Cerebellar cortex (tissue), 1 donor: ENCODE results near the gene SLC29A1.

Source experiments
- DNase-seq: peaks from one replicate; pipeline ENCODE4 v3.0.0-alpha.2; 2015; ENCODE audit warnings: low spot score

Gene SLC29A1

DNA sequence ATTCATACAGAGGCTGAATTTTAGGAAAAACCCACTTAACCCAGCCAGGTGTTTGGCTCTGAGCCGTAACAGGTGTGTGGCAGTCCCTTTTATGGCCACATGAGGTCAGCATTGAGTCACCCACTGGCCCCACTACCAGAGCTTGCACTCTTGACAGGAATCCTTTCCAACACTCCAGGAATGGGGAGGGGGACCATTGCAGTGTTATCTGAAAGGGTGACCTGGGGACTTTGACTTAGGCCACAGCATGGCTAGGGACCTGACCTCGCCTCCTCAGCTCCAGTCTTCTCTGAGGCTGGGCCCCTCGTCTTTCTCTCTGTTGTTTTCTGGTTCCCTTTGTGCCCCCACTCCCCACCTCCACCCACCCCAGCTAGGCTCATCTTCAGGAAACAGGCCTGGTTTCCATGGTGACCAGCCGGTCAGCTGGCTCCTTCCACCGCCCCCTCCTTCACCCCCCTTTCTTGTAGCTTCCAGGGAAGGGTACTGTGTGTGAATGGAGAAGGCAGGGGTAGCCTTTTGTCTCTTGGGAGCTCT is 44.8 kb downstream of the SLC29A1 start:
- peak; percentile 82 for DNase-seq

- no peak for DNase-seq
These were observed 46.0 kb downstream of the SLC29A1 start for GRCh38 chr6:44269178-44269920.

- DNase-seq: peak; percentile 85
These were observed 46.6 kb downstream of the SLC29A1 start, which contains the start of gene TMEM151B for GRCh38 chr6:44269921-44270525. TSS of gene TMEM151B (plus strand) at chr6:44270450. CDS start at chr6:44270743, 293 bp downstream.

DNA sequence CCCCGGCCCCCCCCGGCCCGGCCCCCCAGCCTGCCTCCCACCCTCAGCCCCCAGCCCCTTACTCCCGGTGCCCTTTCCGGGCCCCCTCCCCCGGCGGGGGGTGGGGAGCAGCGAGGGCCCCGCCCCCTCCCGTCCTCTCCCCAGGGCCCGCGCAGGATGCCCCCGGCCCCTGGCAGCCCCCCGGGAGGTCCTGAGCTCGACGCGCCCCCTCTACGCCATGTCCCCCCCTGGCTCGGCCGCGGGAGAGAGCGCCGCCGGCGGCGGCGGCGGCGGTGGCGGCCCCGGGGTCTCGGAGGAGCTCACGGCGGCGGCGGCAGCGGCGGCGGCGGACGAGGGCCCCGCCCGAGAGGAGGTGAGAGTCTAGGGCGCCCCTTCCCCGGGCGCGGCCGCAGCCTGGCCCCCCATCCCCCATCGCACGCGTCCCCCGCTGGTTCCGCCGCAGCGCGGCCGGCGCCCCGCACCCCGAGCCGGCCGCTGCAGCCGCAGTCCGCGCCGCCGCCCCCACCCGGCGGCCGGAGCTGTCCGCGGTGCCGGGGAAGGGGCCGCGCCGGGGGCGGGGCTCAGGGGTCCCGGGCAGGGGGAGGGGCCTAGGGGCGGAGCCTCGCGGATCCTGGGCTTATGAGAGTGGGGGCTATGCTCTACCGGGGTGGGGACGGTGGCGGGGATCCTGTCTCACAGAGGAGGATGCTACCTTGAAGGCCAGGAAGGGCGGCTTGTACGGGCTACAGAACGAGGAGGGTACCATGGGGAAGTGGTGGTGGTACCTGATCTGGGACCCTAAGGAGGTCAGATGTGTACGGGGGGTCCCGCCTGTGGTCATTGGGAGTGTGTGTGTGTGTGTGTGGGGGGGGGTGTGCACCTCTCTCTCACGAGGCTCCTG is 47.4 kb downstream of the SLC29A1 start:
- no peak for DNase-seq

DNA sequence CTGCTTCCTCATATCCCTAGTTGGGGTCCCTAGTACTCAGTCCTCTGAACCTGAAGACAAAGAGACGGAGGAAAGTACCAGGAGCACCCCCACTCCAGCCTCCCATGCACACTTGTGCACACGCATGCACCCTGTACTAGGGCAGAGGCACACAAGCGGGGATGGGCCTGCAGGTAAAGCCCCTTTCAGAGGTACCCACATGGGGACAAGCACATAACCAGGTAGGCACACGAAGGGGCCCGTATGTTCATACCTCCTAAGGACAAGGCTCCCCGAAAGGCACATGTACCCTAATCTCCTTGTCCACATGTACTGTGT is 48.0 kb downstream of the SLC29A1 start:
- no peak for DNase-seq

DNA sequence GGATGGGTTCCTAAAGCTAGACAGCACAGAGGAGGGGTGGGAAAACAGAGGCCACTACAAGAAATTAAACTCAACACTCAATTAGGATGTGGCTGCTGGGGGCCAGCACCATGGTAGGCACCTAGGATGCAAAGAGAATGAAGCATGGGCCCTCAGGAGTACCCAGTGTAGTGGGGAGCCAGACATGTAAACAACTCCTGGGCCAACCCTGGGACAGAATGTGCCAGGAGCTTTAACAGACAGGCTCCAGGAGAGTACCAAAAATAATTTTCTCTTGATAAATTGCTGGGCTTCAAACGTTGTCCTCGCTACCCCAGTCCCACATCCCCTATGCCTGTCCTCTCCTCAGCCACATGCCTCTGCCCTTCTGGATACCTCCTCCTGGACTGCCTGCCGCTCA is 48.5 kb downstream of the SLC29A1 start:
- DNase-seq: peak; percentile 75

DNA sequence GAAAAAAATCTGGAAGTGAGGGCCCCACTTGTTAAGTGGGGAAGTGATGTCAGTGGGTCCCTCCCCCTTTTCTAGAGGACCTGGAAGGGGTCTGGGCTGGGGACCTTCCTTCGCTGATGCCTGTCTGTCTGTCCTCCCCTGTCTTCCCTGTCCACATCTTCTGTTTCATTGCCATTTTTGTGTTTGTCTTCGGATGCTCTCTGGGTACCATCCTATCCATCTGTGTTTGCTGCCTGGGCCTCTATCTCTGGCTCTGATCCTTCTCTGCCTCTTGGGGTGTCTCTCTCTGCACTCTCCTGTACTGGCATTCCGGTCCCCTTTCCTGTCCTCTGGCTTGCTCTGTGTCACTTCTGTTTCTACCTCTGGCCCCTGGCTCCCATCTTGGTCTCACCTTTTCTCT is 49.1 kb downstream of the SLC29A1 start:
- DNase-seq: no peak

DNA sequence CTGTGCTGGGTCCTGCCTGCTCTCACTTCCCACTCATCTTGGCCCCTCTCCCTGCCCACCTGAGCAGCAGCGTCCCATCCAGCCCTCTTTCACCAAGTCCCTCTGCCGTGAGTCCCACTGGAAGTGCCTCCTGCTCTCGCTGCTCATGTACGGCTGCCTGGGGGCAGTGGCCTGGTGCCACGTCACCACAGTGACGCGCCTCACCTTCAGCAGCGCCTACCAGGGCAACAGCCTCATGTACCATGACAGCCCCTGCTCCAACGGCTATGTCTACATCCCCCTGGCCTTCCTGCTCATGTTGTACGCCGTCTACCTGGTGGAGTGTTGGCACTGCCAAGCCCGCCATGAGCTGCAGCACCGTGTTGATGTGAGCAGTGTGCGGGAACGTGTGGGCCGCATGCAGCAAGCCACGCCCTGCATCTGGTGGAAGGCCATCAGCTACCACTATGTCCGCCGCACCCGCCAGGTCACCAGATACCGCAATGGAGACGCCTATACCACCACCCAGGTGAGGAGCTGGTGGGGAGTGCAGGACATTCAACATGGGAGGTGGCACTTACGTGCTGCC is 49.7 kb downstream of the SLC29A1 start:
- peak; percentile 72 for DNase-seq

DNA sequence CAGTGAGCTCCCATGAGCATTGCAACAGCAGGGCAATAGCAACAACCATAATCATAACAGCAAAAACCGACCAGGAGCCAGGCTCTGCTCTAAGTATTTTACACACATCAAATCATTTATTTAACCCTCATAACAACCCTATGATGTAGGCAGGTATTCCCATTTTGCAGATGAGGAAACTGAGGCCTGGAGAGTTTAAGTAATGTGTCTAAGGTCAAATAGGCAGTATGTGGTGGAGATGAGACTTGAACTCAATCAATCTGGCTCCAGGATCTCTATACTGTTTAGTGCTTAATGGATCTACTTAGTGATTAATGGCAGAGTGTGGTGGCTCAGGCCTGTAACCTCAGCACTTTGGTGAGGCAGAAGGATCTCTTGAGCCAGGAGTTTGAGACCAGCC is 50.2 kb downstream of the SLC29A1 start:
- DNase-seq: no peak

DNA sequence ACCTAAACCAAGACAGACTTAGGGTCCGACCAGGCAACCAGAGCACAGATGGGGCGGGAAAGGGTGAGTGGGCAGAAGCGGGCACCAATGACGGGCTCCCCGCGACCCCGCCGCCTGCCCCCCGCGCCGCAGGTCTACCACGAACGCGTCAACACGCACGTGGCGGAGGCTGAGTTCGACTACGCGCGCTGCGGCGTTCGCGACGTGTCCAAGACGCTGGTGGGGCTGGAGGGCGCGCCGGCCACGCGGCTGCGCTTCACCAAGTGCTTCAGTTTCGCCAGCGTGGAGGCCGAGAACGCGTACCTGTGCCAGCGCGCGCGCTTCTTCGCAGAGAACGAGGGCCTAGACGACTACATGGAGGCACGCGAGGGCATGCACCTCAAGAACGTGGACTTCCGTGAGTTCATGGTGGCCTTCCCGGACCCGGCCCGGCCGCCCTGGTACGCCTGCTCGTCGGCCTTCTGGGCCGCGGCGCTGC is 51.9 kb downstream of the SLC29A1 start:
- no peak for DNase-seq

GRCh38 chr6:44275749-44276648 is 52.6 kb downstream of the SLC29A1 start:
- no peak for DNase-seq

DNA sequence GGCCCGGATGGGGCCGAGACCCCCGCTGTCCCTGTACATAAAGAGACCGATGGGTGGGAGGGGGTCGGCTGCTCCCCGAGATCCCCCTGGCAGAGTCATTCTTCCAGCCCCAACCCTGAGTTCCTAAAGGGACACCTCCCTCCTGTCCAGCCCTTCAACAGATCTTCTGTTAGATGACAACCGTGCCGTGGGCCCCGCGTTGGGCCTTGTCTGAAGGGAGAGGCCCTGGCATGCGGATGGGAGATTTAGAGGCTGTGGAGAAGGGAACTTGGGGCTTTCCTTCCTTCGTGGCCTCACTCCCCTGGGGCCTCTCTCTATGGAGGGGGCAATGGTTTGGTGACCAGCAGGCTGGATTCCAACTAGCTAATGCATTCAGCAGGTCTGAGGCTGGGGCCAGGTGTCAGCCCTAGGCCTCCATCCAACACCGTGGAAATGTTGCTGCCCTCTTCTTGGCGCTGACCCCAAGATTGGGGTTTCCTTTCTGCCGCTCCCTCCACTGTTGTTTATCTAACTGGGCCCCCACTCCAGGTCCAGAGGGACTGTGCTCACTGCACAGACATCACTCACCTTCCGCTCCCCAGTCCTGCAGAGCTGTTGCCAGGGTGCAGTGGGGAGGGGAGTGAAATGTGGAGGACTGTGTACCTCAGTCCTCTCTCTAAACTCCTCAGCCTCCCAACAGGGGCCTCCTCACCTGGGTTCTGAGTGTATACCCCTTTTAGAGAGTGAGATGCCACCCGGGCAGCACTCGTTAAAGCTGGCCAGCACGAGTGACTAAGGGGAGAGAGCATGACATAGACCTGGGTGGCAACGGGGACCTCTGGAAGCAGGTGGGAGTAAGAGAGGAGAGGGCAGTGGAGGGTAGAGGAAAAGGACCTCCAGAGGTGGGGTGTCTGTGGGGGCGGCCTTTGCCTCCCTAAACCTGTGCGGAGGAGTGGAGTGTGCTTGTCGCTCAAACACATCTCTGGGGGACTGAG is 53.6 kb downstream of the SLC29A1 start:
- DNase-seq: peak; percentile 91

- DNase-seq: no peak
These were observed 54.4 kb downstream of the SLC29A1 start for GRCh38 chr6:44277763-44278162.

DNA sequence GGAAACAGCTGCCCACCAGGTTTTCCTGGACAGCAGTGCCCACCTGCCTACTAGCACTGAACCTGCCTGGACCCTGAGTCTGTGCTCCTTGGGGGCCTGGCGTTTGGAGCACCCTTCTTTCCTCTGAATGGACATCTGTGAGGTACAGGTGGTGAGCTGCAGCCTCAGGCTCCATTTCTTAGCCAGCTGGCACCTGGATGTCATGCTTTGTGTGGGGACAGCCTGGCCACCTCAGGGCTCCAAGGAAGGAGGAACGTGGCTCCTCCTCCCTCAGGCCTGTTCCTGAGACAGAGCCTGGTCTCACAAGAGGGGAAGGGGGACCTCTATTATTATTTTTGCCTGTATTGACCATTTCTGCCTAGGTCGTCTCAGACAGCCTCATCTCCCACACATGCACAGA is 54.9 kb downstream of the SLC29A1 start:
- peak; percentile 95 for DNase-seq

DNA sequence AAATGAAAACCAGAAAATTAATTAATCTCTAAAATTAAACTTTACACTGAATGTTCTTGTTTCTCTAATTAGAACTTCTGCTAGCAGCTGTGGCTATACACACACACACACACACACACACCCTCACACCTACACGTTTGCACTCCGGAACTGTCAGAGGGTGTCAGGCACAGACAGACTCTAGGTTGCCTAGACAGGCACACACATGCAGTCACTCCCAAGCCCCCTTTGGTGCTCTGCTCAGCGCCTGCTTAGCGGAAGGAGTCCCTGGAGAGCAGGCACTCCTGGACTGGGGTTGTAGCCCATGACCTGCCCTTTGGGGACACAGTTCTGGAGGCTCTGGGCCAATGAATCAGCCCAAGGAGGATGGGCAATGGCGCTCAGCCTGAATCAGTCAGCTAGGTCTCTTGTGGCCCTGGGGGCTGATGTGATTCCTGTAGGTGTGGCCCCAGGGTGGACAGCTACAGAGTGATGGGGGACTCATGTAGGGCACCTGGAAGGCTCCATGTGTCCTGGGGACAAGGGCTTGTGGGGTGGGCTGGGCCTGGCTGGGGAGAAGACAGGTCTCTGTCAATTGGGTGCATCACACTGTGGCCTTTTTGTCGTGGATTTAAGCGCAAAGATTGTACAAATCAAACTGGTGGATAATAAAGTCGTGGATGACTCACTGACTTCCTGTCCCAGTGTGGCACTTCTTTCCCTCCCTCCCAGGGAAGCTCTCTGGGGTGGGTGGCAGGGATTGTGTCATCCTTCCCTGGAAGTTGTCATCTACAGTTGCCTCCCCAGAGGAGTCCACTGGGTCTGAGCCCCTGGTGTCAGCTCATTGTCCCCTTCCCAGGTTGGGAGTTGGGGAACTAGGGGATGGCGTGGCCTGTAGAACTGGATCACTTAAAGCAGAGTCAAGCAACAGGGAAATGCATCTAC is 55.6 kb downstream of the SLC29A1 start:
- no peak for DNase-seq
